H9 (cell line): Measurements from ENCODE around the gene CAMK2G. TPM values are rescaled to one million over a fixed set of nuclear protein-coding genes. Genes with fewer than 3 reads are reported as not detected.

Source experiments
- DNase-seq: peaks from one replicate; pipeline ENCODE4 v3.0.0-alpha.2; 2017
- H2AFZ ChIP-seq: one replicate; pipeline ENCODE4 v1.6.1; 2013; ENCODE audit warnings: mild to moderate bottlenecking, low read length, control low read depth, moderate library complexity
- H2AK5ac ChIP-seq: 2 replicates; pipeline ENCODE4 v1.6.1; 2013; ENCODE audit warnings: low read length, control low read depth, mixed read lengths; ENCODE audit not compliant: insufficient read length
- H2BK120ac ChIP-seq: one replicate; pipeline ENCODE4 v1.6.1; 2013; ENCODE audit warnings: low read depth, mild to moderate bottlenecking, low read length, control low read depth, inconsistent platforms; ENCODE audit not compliant: poor library complexity, severe bottlenecking
- H2BK12ac ChIP-seq: 2 replicates; pipeline ENCODE4 v1.6.1; 2013; ENCODE audit warnings: low read length, control low read depth, mixed read lengths, low read depth; ENCODE audit not compliant: insufficient read length
- H2BK15ac ChIP-seq: 2 replicates; pipeline ENCODE4 v1.6.1; 2013; ENCODE audit warnings: low read depth, low read length, control low read depth
- H2BK20ac ChIP-seq: one replicate; pipeline ENCODE4 v1.6.1; 2013; ENCODE audit warnings: low read depth, mild to moderate bottlenecking, low read length, control low read depth, inconsistent platforms; ENCODE audit not compliant: poor library complexity, severe bottlenecking
- H2BK5ac ChIP-seq: 2 replicates; pipeline ENCODE4 v1.6.1; 2013; ENCODE audit warnings: low read length, control low read depth, mixed read lengths; ENCODE audit not compliant: insufficient read length
- H3K14ac ChIP-seq: 2 replicates; pipeline ENCODE4 v1.6.1; 2013; ENCODE audit warnings: low read length, control low read depth; ENCODE audit not compliant: insufficient read depth
- H3K18ac ChIP-seq: 2 replicates; pipeline ENCODE4 v1.6.1; 2013; ENCODE audit warnings: low read depth, mild to moderate bottlenecking, mixed read lengths, low read length, control low read depth; ENCODE audit not compliant: insufficient read length
- H3K23ac ChIP-seq: 2 replicates; pipeline ENCODE4 v1.6.1; 2013; ENCODE audit warnings: low read length, control low read depth, mixed read lengths, low read depth; ENCODE audit not compliant: insufficient read length
- H3K23me2 ChIP-seq: 2 replicates; pipeline ENCODE4 v1.6.1; 2013; ENCODE audit warnings: low read depth, mild to moderate bottlenecking, mixed read lengths, low read length, control low read depth; ENCODE audit not compliant: insufficient read length, poor library complexity, severe bottlenecking
- H3K27ac ChIP-seq: 2 replicates; pipeline ENCODE4 v1.5.1; 2013; ENCODE audit warnings: low read length, control low read depth, mixed read lengths, low read depth; ENCODE audit not compliant: insufficient read length
- H3K27me3 ChIP-seq: 2 replicates; pipeline ENCODE4 v1.6.1; 2013; ENCODE audit warnings: low read length, control low read depth, inconsistent platforms; ENCODE audit not compliant: insufficient read depth
- H3K4ac ChIP-seq: 2 replicates; pipeline ENCODE4 v1.6.1; 2013; ENCODE audit warnings: low read depth, mild to moderate bottlenecking, control low read depth, inconsistent platforms, low read length, moderate library complexity
- H3K4me1 ChIP-seq: 2 replicates; pipeline ENCODE4 v1.6.1; 2013; ENCODE audit warnings: low read length, control low read depth, inconsistent platforms; ENCODE audit not compliant: insufficient read depth
- H3K4me2 ChIP-seq: 2 replicates; pipeline ENCODE4 v1.6.1; 2013; ENCODE audit warnings: low read length, control low read depth, mixed read lengths; ENCODE audit not compliant: insufficient read length, insufficient read depth
- H3K56ac ChIP-seq: 2 replicates; pipeline ENCODE4 v1.6.1; 2013; ENCODE audit warnings: low read depth, mild to moderate bottlenecking, mixed read lengths, low read length, control low read depth; ENCODE audit not compliant: insufficient read length
- H3K79me1 ChIP-seq: 2 replicates; pipeline ENCODE4 v1.6.1; 2013; ENCODE audit warnings: low read depth, mild to moderate bottlenecking, moderate library complexity, low read length, control low read depth, inconsistent platforms; ENCODE audit not compliant: insufficient read depth, poor library complexity, severe bottlenecking
- H3K79me2 ChIP-seq: 2 replicates; pipeline ENCODE4 v1.6.1; 2013; ENCODE audit warnings: low read length, control low read depth, inconsistent platforms; ENCODE audit not compliant: insufficient read depth
- H3K9ac ChIP-seq: 2 replicates; pipeline ENCODE4 v1.6.1; 2013; ENCODE audit warnings: low read length, control low read depth, mixed read lengths; ENCODE audit not compliant: insufficient read length; ENCODE audit errors: extremely low read depth
- H3K9me3 ChIP-seq: one replicate; pipeline ENCODE4 v1.6.1; 2013; ENCODE audit warnings: low read depth, low read length, inconsistent platforms; ENCODE audit not compliant: control insufficient read depth
- H3T11ph ChIP-seq: one replicate; pipeline ENCODE4 v1.6.1; 2013; ENCODE audit warnings: mild to moderate bottlenecking, low read length, control low read depth, inconsistent platforms
- H4K20me1 ChIP-seq: one replicate; pipeline ENCODE4 v1.6.1; 2013; ENCODE audit not compliant: control insufficient read depth, insufficient read length, insufficient read depth
- H4K5ac ChIP-seq: 2 replicates; pipeline ENCODE4 v1.6.1; 2013; ENCODE audit warnings: low read depth, mild to moderate bottlenecking, mixed read lengths, low read length, control low read depth; ENCODE audit not compliant: insufficient read length
- H4K8ac ChIP-seq: replicated peaks from 2 replicates; pipeline ENCODE4 v1.6.1; 2013; ENCODE audit warnings: low read length, control low read depth, mixed read lengths, low read depth; ENCODE audit not compliant: insufficient read length
- H4K91ac ChIP-seq: 2 replicates; pipeline ENCODE4 v1.6.1; 2013; ENCODE audit warnings: low read depth, mild to moderate bottlenecking, moderate library complexity, mixed read lengths, low read length, control low read depth; ENCODE audit not compliant: insufficient read length
- H3K27ac Mint-ChIP-seq, 3 experiments: 2 replicates in 2 of 3; 3 replicates in 1 of 3; pipeline ENCODE4 v1.8.0; 2020 to 2021; ENCODE audit warnings: mixed read lengths in 3 of 3, mild to moderate bottlenecking in 1 of 3, moderate library complexity in 1 of 3
- H3K27me3 Mint-ChIP-seq: 2 replicates; pipeline ENCODE4 v1.8.0; 2021; ENCODE audit warnings: low read depth, mild to moderate bottlenecking, moderate library complexity, mixed read lengths
- H3K36me3 Mint-ChIP-seq, 3 experiments: 2 replicates in 2 of 3; 3 replicates in 1 of 3; pipeline ENCODE4 v1.8.0; 2020 to 2021; ENCODE audit warnings: low read depth in 3 of 3, mixed read lengths in 3 of 3; ENCODE audit not compliant: insufficient read depth in 1 of 3
- H3K4me1 Mint-ChIP-seq, 2 experiments: 2 replicates each; pipeline ENCODE4 v1.8.0; 2020; ENCODE audit warnings: mixed read lengths in 2 of 2
- H3K4me3 Mint-ChIP-seq, 2 experiments: 2 replicates in 1 of 2; 3 replicates in 1 of 2; pipeline ENCODE4 v1.8.0; 2020 to 2021; ENCODE audit warnings: mild to moderate bottlenecking in 2 of 2, mixed read lengths in 2 of 2, moderate library complexity in 1 of 2
- H3K9me3 Mint-ChIP-seq, 2 experiments: 2 replicates in 1 of 2; 3 replicates in 1 of 2; pipeline ENCODE4 v1.8.0; 2020; ENCODE audit warnings: mild to moderate bottlenecking in 2 of 2, mixed read lengths in 2 of 2, moderate library complexity in 1 of 2
- CTCF ChIP-seq: fragments of 200-600 bp; sonication (generic); conservative IDR thresholded peaks from 3 replicates; pipeline ENCODE4 v1.8.0; 2021; ENCODE audit warnings: antibody characterized with exemption, mild to moderate bottlenecking
- WGBS: extraction: QIAGEN DNeasy Blood & Tissue Kit; methylation state at CpG from one replicate; pipeline ENCODE4 v1.1.7; 2013; ENCODE audit warnings: missing lambda C conversion rate, low lambda C conversion rate, mixed read lengths; ENCODE audit not compliant: insufficient read length; ENCODE audit errors: extremely low coverage; 5-methylcytosine and 5-hydroxymethylcytosine counted together
- total RNA-seq: library from RNA; stranded (reverse); gene quantifications from 2 replicates; pipeline ENCODE4 v1.2.1, GENCODE V29; 2021

The CAMK2G gene
- total RNA-seq, 1 experiment from 2014 or later: 31.8 TPM

GRCh38 chr10:73867126-73867807, 7.1 kb downstream of the CAMK2G start:
- H3K9ac ChIP-seq: no peak overlapping the region
- peaks cover 18% of the 10 kb centered on the region in 2 experiments for H3K4me1 Mint-ChIP-seq
- DNase-seq: no peak

More at GRCh38 chr10:73867126-73867807, 7.1 kb downstream of the CAMK2G start:
- Histone ChIP-seq H3K27me3 (no peaks in the 10 kb centered on the region), H3K14ac (no peak overlapping the region), H2BK20ac (no peak overlapping the region), H4K5ac (no peak overlapping the region), H3K18ac (no peak overlapping the region), H2AFZ (no peak overlapping the region), H3K23me2 (no peaks in the 10 kb centered on the region), H3K79me1 (no peaks in the 10 kb centered on the region), H3K56ac (no peak overlapping the region), H3K23ac (no peak overlapping the region), H3K4me2 (no peak overlapping the region), H3K9me3 (no peaks in the 10 kb centered on the region), H2BK15ac (no peak overlapping the region), H4K91ac (no peak overlapping the region), H3T11ph (no peak overlapping the region), H3K27ac (no peak overlapping the region), H3K79me2 (no peaks in the 10 kb centered on the region; the same call in 1 of the 2 replicates), H4K20me1 (peaks cover 2% of the 10 kb centered on the region), H2BK12ac (no peak overlapping the region), H4K8ac (no peak overlapping the region), H2AK5ac (no peak overlapping the region), H2BK120ac (no peak overlapping the region), H2BK5ac (no peak overlapping the region), H3K4me1 (no peaks in the 10 kb centered on the region; the same call in 1 of the 2 replicates), H3K4ac (no peak overlapping the region)
- Mint-ChIP-seq H3K9me3 (no peaks in the 10 kb centered on the region), H3K27ac (peak overlapping the region in 2 of 3 experiments; percentile 66 to 92; a peak in 6 of 7 replicates), H3K27me3 (no peaks in the 10 kb centered on the region), H3K36me3 (peaks cover 25 to 54% (median 29%) of the 10 kb centered on the region in 3 experiments; a peak in 6 of 7 replicates), H3K4me3 (no peak overlapping the region)
- TF ChIP-seq CTCF: peak; percentile 18; the same call in 1 of the 3 replicates
- no CpG with 5 or more reads among the region's 10 CpGs for WGBS
